Uterus (tissue), 2 donors: ENCODE results near the gene UST.

Source experiments
- POLR2A ChIP-seq, 2 donors: fragments of 450-650 bp; IDR thresholded peaks; one replicate each; pipeline ENCODE4 v1.6.1; 2016; ENCODE audit warnings: antibody characterized with exemption in 2 of 2, mild to moderate bottlenecking in 1 of 2, moderate library complexity in 1 of 2
- TF ChIP-seq, protein P1 (sequence below), 4 experiments: fragments of 200-600 bp in 2 of 4; fragments of 450-650 bp in 2 of 4; sonication (generic) in 2 of 4; IDR thresholded peaks; one replicate each; pipeline ENCODE4 v1.5.1; 2016 to 2019; ENCODE audit warnings: antibody characterized with exemption in 4 of 4, mild to moderate bottlenecking in 2 of 4, moderate library complexity in 1 of 4

- no peak for TF ChIP-seq POLR2A (IDR thresholded peaks at IDR 0.05)
- TF ChIP-seq, protein P1, sequence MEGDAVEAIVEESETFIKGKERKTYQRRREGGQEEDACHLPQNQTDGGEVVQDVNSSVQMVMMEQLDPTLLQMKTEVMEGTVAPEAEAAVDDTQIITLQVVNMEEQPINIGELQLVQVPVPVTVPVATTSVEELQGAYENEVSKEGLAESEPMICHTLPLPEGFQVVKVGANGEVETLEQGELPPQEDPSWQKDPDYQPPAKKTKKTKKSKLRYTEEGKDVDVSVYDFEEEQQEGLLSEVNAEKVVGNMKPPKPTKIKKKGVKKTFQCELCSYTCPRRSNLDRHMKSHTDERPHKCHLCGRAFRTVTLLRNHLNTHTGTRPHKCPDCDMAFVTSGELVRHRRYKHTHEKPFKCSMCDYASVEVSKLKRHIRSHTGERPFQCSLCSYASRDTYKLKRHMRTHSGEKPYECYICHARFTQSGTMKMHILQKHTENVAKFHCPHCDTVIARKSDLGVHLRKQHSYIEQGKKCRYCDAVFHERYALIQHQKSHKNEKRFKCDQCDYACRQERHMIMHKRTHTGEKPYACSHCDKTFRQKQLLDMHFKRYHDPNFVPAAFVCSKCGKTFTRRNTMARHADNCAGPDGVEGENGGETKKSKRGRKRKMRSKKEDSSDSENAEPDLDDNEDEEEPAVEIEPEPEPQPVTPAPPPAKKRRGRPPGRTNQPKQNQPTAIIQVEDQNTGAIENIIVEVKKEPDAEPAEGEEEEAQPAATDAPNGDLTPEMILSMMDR (IDR thresholded peaks at IDR 0.05) = no peak
These were observed 252.7 kb downstream of the UST start for GRCh38 chr6:148999501-148999900.
